GM23248 (cell line): ENCODE results near the gene PAPLN. TPM values are rescaled to one million over a fixed set of nuclear protein-coding genes. Genes with fewer than 3 reads are reported as not detected.

ENCODE experiments used
- DNase-seq: peaks from one replicate; pipeline ENCODE4 v3.0.0-alpha.2; 2015
- H2AFZ ChIP-seq: fragments of 200-600 bp; sonication (generic); 2 replicates; pipeline ENCODE4 v1.6.1; 2016; ENCODE audit warnings: antibody characterized with exemption
- H3F3A ChIP-seq: fragments of 200-600 bp; sonication (generic); 2 replicates; pipeline ENCODE4 v1.6.1; 2016; ENCODE audit warnings: mild to moderate bottlenecking, antibody characterized with exemption, mixed run types; ENCODE audit not compliant: insufficient read depth
- H3K27ac ChIP-seq: fragments of 200-600 bp; sonication (generic); 2 replicates; pipeline ENCODE4 v1.5.1; 2016; ENCODE audit warnings: mild to moderate bottlenecking
- H3K27me3 ChIP-seq: fragments of 200-600 bp; sonication (generic); replicated peaks from 2 replicates; pipeline ENCODE4 v1.6.1; 2016; ENCODE audit warnings: mild to moderate bottlenecking; ENCODE audit not compliant: insufficient read depth
- H3K36me3 ChIP-seq: fragments of 200-600 bp; sonication (generic); 2 replicates; pipeline ENCODE4 v1.6.1; 2016; ENCODE audit warnings: low read depth, mild to moderate bottlenecking
- H3K4me1 ChIP-seq: fragments of 200-600 bp; sonication (generic); 2 replicates; pipeline ENCODE4 v1.6.1; 2016; ENCODE audit warnings: mild to moderate bottlenecking; ENCODE audit not compliant: insufficient read depth
- H3K4me2 ChIP-seq: fragments of 200-600 bp; sonication (generic); one replicate; pipeline ENCODE4 v1.6.1; 2016; ENCODE audit warnings: mild to moderate bottlenecking; ENCODE audit not compliant: unreplicated experiment
- H3K4me3 ChIP-seq: fragments of 200-600 bp; sonication (generic); 2 replicates; pipeline ENCODE4 v1.5.1; 2016; ENCODE audit warnings: mild to moderate bottlenecking
- H3K79me2 ChIP-seq: fragments of 200-600 bp; sonication (generic); 2 replicates; pipeline ENCODE4 v1.6.1; 2016; ENCODE audit warnings: mild to moderate bottlenecking; ENCODE audit not compliant: insufficient read depth
- H3K9ac ChIP-seq: fragments of 200-600 bp; sonication (generic); 2 replicates; pipeline ENCODE4 v1.6.1; 2016; ENCODE audit warnings: mild to moderate bottlenecking
- H3K9me2 ChIP-seq: fragments of 200-600 bp; sonication (generic); 2 replicates; pipeline ENCODE4 v1.6.1; 2016; ENCODE audit warnings: mixed run types, mild to moderate bottlenecking, moderate library complexity; ENCODE audit not compliant: insufficient read depth
- H3K9me3 ChIP-seq: fragments of 200-600 bp; sonication (generic); one replicate; pipeline ENCODE4 v1.6.1; 2017; ENCODE audit warnings: low read depth
- H4K20me1 ChIP-seq: fragments of 200-600 bp; sonication (generic); 2 replicates; pipeline ENCODE4 v1.6.0; 2016; ENCODE audit not compliant: insufficient read depth
- EZH2 ChIP-seq: fragments of 200-600 bp; sonication (generic); IDR thresholded peaks from 2 replicates; pipeline ENCODE4 v1.6.1; 2018; ENCODE audit warnings: antibody characterized with exemption, mild to moderate bottlenecking; ENCODE audit not compliant: insufficient read depth, poor library complexity, severe bottlenecking
- EZH2phosphoT487 ChIP-seq: fragments of 200-600 bp; sonication (generic); IDR thresholded peaks from 2 replicates; pipeline ENCODE4 v1.6.1; 2018; ENCODE audit warnings: antibody characterized with exemption, moderate library complexity, mild to moderate bottlenecking, low read depth; ENCODE audit not compliant: insufficient read depth
- WGBS, 2 experiments: methylation state at CpG; one replicate each; pipeline ENCODE4 v1.1.6; 2015 to 2017; ENCODE audit warnings: low lambda C conversion rate in 2 of 2, low coverage in 1 of 2; ENCODE audit errors: missing lambda C conversion rate in 2 of 2; 5-methylcytosine and 5-hydroxymethylcytosine counted together
- in situ Hi-C: fragments of 300-500 bp; cut with MboI; formaldehyde crosslinking; loops from 2 replicates; pipeline ENCODE4 v1.15.0; 2020
- polyA plus RNA-seq: library from polyadenylated mRNA; unstranded; fragments of >200 nt; fragmentation: Nextera tagmentation; extraction: Ambion mirVana; gene quantifications from 2 replicates; pipeline ENCODE4 v1.2.1, GENCODE V29; 2016
- total RNA-seq: library from RNA; depleted of rRNA; stranded (reverse); fragments of >200 nt; shearing (Covaris generic); gene quantifications from 2 replicates; pipeline ENCODE4 v1.2.3, GENCODE V29; 2014

Gene PAPLN
- total and polyA plus RNA-seq, 2 experiments from 2014 or later: 0.22 to 0.98 TPM

DNA sequence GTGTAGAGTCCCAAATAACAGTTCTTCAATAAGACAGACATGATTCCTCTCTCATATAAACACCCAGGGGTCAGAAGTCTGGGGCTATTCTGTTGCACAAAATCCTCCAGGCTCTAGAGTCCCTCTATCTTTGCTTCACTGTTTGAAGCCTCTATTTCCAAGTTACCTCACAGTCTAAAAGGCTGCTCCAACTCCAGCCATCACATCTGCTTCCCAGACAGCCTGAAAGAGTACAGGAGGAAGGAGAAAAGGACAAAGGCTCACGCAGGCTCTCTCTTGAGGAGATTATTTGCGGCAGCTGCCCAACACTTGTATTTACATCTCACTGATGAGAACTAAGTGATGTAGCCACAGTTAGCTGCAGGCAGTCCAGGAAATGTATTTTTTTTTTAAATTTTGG lies 6.4 kb downstream of the PAPLN start:
- Histone ChIP-seq H3K9ac (no peak overlapping the region), H3K9me2 (no peaks in the 10 kb centered on the region), H2AFZ (no peak overlapping the region), H3K27me3 (peaks cover 17% of the 10 kb centered on the region), H3K4me2 (no peak overlapping the region), H3K9me3 (no peaks in the 10 kb centered on the region), H3K4me1 (peaks cover 11% of the 10 kb centered on the region), H3K79me2 (no peaks in the 10 kb centered on the region), H3K4me3 (no peak overlapping the region), H3F3A (peaks cover 6% of the 10 kb centered on the region), H3K36me3 (no peaks in the 10 kb centered on the region), H3K27ac (no peak overlapping the region), H4K20me1 (no peaks in the 10 kb centered on the region)
- in situ Hi-C loops: no loop called here
- no peak for TF ChIP-seq EZH2phosphoT487
- TF ChIP-seq EZH2: no peak
- DNase-seq: no peak
- 97 to 98% methylated on average over 2 of the region's 2 CpGs for WGBS, 2 experiments

- no peak overlapping the region for H3K4me2 ChIP-seq
- 85 to 87% methylated on average over 14 of the region's 14 CpGs for WGBS, 2 experiments
- in situ Hi-C loops: no loop called here
- no peak overlapping the region for H3K4me3 ChIP-seq
- H3K4me1 ChIP-seq: peaks cover 1% of the 10 kb centered on the region; the same call in 1 of the 2 replicates
- H3K9ac ChIP-seq: no peak overlapping the region
- no peak for DNase-seq
- no peaks in the 10 kb centered on the region for H3K79me2 ChIP-seq
- H2AFZ ChIP-seq: no peak overlapping the region
- peaks cover 14% of the 10 kb centered on the region for H3K27me3 ChIP-seq
- H4K20me1 ChIP-seq: no peaks in the 10 kb centered on the region
- no peak overlapping the region for H3K27ac ChIP-seq
- TF ChIP-seq EZH2phosphoT487 (no peak), EZH2 (no peak)
- H3F3A ChIP-seq: no peaks in the 10 kb centered on the region
- H3K9me3 ChIP-seq: no peaks in the 10 kb centered on the region
- H3K9me2 ChIP-seq: no peaks in the 10 kb centered on the region
- H3K36me3 ChIP-seq: no peaks in the 10 kb centered on the region
Measured at GRCh38 chr14:73244541-73245290, 7.4 kb downstream of the PAPLN start.

- H3K27me3 ChIP-seq: peaks cover 10% of the 10 kb centered on the region
- in situ Hi-C loops: no loop called here
- no peaks in the 10 kb centered on the region for H3K9me3 ChIP-seq
- no peak overlapping the region for H2AFZ ChIP-seq
- no peak overlapping the region for H3K4me3 ChIP-seq
- no peak overlapping the region for H3K4me2 ChIP-seq
- DNase-seq: no peak
- 79 to 87% methylated on average over 42 to 58 of the region's 64 CpGs for WGBS, 2 experiments
- H3K9me2 ChIP-seq: no peaks in the 10 kb centered on the region
- no peaks in the 10 kb centered on the region for H4K20me1 ChIP-seq
- TF ChIP-seq EZH2: no peak
- TF ChIP-seq EZH2phosphoT487: no peak
- H3K9ac ChIP-seq: no peak overlapping the region
- H3K79me2 ChIP-seq: no peaks in the 10 kb centered on the region
- no peaks in the 10 kb centered on the region for H3K4me1 ChIP-seq
- no peak overlapping the region for H3K27ac ChIP-seq
- H3K36me3 ChIP-seq: no peaks in the 10 kb centered on the region
- H3F3A ChIP-seq: no peaks in the 10 kb centered on the region
Measured at GRCh38 chr14:73245480-73246325, 8.4 kb downstream of the PAPLN start.

DNA sequence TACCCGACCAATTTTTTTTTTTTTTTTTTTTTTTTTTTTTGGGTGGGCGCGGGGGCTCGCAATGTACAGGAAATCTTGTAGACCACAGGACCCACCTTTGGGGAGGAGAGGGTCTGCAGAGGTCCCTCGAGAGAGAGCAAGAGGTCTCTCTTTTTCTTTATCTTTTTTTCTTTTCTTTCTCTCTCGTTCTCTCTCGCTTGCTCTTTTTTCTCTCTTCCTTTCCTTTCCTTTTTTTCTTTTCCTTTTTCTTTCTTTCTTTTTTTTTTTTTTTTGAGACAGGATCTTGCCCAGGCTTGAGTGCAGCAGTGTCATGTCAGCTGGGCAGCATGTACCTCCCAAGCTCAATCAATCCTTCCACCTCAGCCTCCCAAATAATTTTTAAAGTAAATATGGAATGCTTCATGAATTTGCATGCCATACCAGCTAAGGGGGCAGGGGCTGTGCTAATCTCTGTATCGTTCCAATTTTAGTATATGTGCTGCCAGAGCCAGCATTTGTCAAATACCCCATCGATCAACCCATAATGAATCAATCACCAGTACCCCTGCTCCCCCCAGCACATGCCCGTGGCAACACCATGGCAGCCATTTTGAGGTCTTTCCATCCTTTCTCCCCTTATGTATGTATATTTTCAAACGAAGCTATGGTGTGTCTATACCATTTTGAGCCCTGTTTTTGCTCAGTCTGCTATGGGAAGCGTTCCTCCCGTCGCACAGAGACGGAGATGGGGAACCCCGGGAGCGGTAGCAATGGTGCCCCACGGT lies 9.3 kb downstream of the PAPLN start:
- TF ChIP-seq EZH2 (no peak), EZH2phosphoT487 (no peak)
- Histone ChIP-seq H3F3A (no peaks in the 10 kb centered on the region), H3K36me3 (no peaks in the 10 kb centered on the region), H3K4me3 (no peak overlapping the region), H3K4me1 (no peaks in the 10 kb centered on the region), H3K4me2 (no peak overlapping the region), H4K20me1 (no peaks in the 10 kb centered on the region), H3K9me2 (no peaks in the 10 kb centered on the region), H3K27ac (no peak overlapping the region), H2AFZ (no peak overlapping the region), H3K9me3 (no peaks in the 10 kb centered on the region), H3K79me2 (no peaks in the 10 kb centered on the region), H3K27me3 (peaks cover 10% of the 10 kb centered on the region), H3K9ac (no peak overlapping the region)
- in situ Hi-C loops: no loop called here
- no peak for DNase-seq
- 86 to 93% methylated on average over 18 of the region's 18 CpGs for WGBS, 2 experiments
